OCI-LY1 (cell line): ENCODE measurements around the gene KCNK1.

ENCODE experiments used
- H2AFZ ChIP-seq: fragments of 200-600 bp; sonication (generic), shearing (Covaris generic); 2 replicates; pipeline ENCODE4 v1.6.0; 2014; ENCODE audit warnings: antibody characterized with exemption, mild to moderate bottlenecking, low read length
- H3F3A ChIP-seq: fragments of 200-600 bp; sonication (generic), shearing (Covaris generic); 2 replicates; pipeline ENCODE4 v1.6.0; 2014; ENCODE audit warnings: mild to moderate bottlenecking, antibody characterized with exemption, low read length, moderate library complexity; ENCODE audit not compliant: insufficient read depth
- H3K27ac ChIP-seq: fragments of 200-600 bp; sonication (generic); 2 replicates; pipeline ENCODE4 v1.5.1; 2014; ENCODE audit warnings: low read length, mixed run types, mild to moderate bottlenecking, low read depth; ENCODE audit not compliant: poor library complexity, severe bottlenecking
- H3K27me3 ChIP-seq: fragments of 200-600 bp; sonication (generic); 2 replicates; pipeline ENCODE4 v1.6.0; 2014; ENCODE audit warnings: antibody characterized with exemption, mild to moderate bottlenecking, low read length, moderate library complexity; ENCODE audit not compliant: insufficient read depth
- H3K36me3 ChIP-seq: fragments of 200-600 bp; sonication (generic); 2 replicates; pipeline ENCODE4 v1.6.1; 2014; ENCODE audit warnings: mild to moderate bottlenecking, antibody characterized with exemption, low read length, moderate library complexity, mixed read lengths; ENCODE audit not compliant: insufficient read depth
- H3K4me1 ChIP-seq: fragments of 200-600 bp; sonication (generic); 2 replicates; pipeline ENCODE4 v1.5.1; 2014; ENCODE audit warnings: mild to moderate bottlenecking, low read length, moderate library complexity; ENCODE audit not compliant: insufficient read depth, severe bottlenecking
- H3K4me2 ChIP-seq: fragments of 200-600 bp; sonication (generic), shearing (Covaris generic); 2 replicates; pipeline ENCODE4 v1.6.1; 2014; ENCODE audit warnings: low read length
- H3K4me3 ChIP-seq: fragments of 200-600 bp; sonication (generic); 2 replicates; pipeline ENCODE4 v1.5.1; 2014; ENCODE audit warnings: low read length, low read depth, mild to moderate bottlenecking, mixed read lengths; ENCODE audit not compliant: poor library complexity, severe bottlenecking
- H3K79me2 ChIP-seq: fragments of 200-600 bp; shearing (Covaris generic); 2 replicates; pipeline ENCODE4 v1.6.1; 2016; ENCODE audit warnings: mixed run types, low read length, mixed read lengths; ENCODE audit not compliant: insufficient read depth
- H3K9ac ChIP-seq: fragments of 200-600 bp; sonication (generic), shearing (Covaris generic); 2 replicates; pipeline ENCODE4 v1.6.1; 2014; ENCODE audit warnings: mild to moderate bottlenecking, low read length, mixed read lengths
- H3K9me2 ChIP-seq: fragments of 200-600 bp; sonication (generic), shearing (Covaris generic); 2 replicates; pipeline ENCODE4 v1.6.1; 2014; ENCODE audit warnings: low read depth, mild to moderate bottlenecking, low read length, mixed read lengths
- H3K9me3 ChIP-seq: fragments of 200-600 bp; shearing (Covaris generic); 2 replicates; pipeline ENCODE4 v1.6.1; 2014; ENCODE audit warnings: low read length, mixed read lengths
- H4K20me1 ChIP-seq: fragments of 200-600 bp; sonication (generic), shearing (Covaris generic); 2 replicates; pipeline ENCODE4 v1.6.0; 2016; ENCODE audit warnings: mild to moderate bottlenecking, low read length; ENCODE audit not compliant: insufficient read depth
- EZH2 ChIP-seq: fragments of 200-600 bp; sonication (generic), shearing (Covaris generic); IDR thresholded peaks from 2 replicates; pipeline ENCODE4 v1.8.0; 2017; ENCODE audit warnings: borderline replicate concordance, mixed run types, mild to moderate bottlenecking, antibody characterized with exemption, low read length, moderate library complexity, mixed read lengths
- TF ChIP-seq, protein P1 (sequence below): fragments of 200-600 bp; sonication (generic), shearing (Covaris generic); IDR thresholded peaks from 2 replicates; pipeline ENCODE4 v1.5.1; 2017; ENCODE audit warnings: mild to moderate bottlenecking, antibody characterized with exemption, low read length, moderate library complexity, mixed read lengths

KCNK1 gene

DNA sequence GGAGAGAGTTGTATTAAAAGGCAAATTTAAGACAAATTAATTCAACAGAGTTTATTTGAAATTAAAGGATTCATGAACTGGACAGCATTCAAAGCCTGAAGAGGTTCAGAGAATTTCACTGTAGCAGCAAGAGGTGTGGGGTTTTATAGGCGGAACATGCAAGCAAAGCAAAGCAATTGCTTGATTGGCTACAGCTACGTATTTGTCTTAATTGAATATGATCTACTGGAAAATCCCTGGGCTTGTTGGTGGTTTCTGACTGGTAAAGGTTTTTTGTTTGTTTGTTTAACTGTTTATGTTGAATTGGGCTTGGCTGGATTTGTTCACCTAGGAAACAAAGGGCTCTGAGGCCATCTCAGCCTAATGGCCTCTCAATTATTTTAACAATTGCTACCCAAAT lies 61.5 kb downstream of the KCNK1 start:
- TF ChIP-seq EZH2, result no peak
- TF ChIP-seq, protein P1, sequence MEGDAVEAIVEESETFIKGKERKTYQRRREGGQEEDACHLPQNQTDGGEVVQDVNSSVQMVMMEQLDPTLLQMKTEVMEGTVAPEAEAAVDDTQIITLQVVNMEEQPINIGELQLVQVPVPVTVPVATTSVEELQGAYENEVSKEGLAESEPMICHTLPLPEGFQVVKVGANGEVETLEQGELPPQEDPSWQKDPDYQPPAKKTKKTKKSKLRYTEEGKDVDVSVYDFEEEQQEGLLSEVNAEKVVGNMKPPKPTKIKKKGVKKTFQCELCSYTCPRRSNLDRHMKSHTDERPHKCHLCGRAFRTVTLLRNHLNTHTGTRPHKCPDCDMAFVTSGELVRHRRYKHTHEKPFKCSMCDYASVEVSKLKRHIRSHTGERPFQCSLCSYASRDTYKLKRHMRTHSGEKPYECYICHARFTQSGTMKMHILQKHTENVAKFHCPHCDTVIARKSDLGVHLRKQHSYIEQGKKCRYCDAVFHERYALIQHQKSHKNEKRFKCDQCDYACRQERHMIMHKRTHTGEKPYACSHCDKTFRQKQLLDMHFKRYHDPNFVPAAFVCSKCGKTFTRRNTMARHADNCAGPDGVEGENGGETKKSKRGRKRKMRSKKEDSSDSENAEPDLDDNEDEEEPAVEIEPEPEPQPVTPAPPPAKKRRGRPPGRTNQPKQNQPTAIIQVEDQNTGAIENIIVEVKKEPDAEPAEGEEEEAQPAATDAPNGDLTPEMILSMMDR, result no peak
- Histone ChIP-seq H3K79me2 (no peaks in the 10 kb centered on the region), H3K9me2 (no peaks in the 10 kb centered on the region), H3K36me3 (no peaks in the 10 kb centered on the region), H3K4me2 (no peak overlapping the region), H3F3A (no peaks in the 10 kb centered on the region), H3K9me3 (no peaks in the 10 kb centered on the region), H4K20me1 (no peaks in the 10 kb centered on the region), H3K4me1 (no peaks in the 10 kb centered on the region), H2AFZ (no peak overlapping the region), H3K4me3 (no peak overlapping the region), H3K27me3 (no peaks in the 10 kb centered on the region), H3K27ac (no peak overlapping the region), H3K9ac (no peak overlapping the region)

DNA sequence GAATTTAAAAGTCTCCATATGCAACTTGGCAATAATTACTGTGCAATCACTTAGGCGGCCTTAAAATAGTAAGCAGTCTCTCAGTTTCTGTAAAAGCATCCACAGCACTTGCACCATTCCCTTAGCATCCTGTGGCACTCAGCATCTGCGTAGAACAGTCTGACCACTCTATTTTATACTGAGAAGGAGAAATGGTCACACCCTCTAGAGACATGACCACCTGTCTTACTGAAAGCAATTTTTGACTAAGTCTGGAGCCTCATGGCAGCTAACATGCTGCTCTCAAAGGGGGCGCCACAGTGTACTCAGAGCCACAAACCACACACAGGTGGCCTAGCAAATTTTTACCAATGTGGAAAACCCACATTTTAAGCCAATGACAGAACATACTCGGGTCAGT lies 62.0 kb downstream of the KCNK1 start:
- no peaks in the 10 kb centered on the region for H4K20me1 ChIP-seq
- H3K4me2 ChIP-seq, result no peak overlapping the region
- no peak overlapping the region for H3K4me3 ChIP-seq
- H3K9ac ChIP-seq, result no peak overlapping the region
- no peaks in the 10 kb centered on the region for H3K4me1 ChIP-seq
- H3K9me2 ChIP-seq, result no peaks in the 10 kb centered on the region
- no peaks in the 10 kb centered on the region for H3K9me3 ChIP-seq
- H3K27ac ChIP-seq, result no peak overlapping the region
- H2AFZ ChIP-seq, result no peak overlapping the region
- no peak for TF ChIP-seq EZH2
- TF ChIP-seq, protein P1, result no peak
- H3K79me2 ChIP-seq, result no peaks in the 10 kb centered on the region
- H3K27me3 ChIP-seq, result no peaks in the 10 kb centered on the region
- H3F3A ChIP-seq, result no peaks in the 10 kb centered on the region
- H3K36me3 ChIP-seq, result no peaks in the 10 kb centered on the region

DNA sequence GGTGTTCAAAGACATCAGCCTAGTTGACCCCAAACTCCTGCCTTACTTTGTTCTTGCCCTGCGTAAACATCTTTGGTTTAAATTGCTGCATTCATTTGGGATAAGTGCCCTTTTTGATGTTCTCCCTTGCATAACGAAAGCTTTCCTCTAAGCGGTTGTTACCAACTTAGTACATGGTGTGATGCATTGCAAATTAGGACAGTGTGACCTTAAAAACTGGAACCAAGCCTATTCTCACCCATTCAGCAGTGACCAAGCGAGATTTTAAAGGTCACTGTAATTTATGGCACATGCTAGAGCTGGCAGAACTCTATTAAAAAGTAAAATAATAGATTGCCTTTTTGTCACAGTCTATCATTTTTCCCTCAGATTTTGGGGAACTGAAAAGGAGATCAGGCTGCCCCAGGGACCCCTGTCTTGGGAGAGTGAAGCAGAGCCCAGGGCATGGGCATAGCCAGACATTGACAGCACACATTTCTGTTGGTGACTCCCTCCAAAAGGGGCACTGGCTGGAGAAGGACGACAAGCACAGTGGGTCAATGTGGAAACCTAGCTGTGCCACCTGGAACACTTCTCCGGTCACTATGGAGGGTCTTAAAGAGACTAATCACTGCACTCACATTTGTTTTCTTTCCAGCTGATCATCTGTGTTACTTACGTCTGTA lies 63.9 kb downstream of the KCNK1 start:
- Histone ChIP-seq H3K4me1 (no peaks in the 10 kb centered on the region), H2AFZ (no peak overlapping the region), H3K9me2 (no peaks in the 10 kb centered on the region), H3K4me2 (no peak overlapping the region), H3K4me3 (no peak overlapping the region), H4K20me1 (no peaks in the 10 kb centered on the region), H3K36me3 (no peaks in the 10 kb centered on the region), H3K27me3 (no peaks in the 10 kb centered on the region), H3K9me3 (no peaks in the 10 kb centered on the region), H3F3A (no peaks in the 10 kb centered on the region), H3K79me2 (no peaks in the 10 kb centered on the region), H3K27ac (no peak overlapping the region), H3K9ac (no peak overlapping the region)
- TF ChIP-seq, protein P1, result no peak
- no peak for TF ChIP-seq EZH2
